Activated T-cell treated with anti-CD3 and anti-CD28 coated beads, Interleukin-2, amount 50 U/mL, for 24 hours (primary cell): ENCODE results near the gene CCR9.
A peak's percentile ranks its signal among the peaks of the same experiment; 100 is the strongest.

Source experiments
- DNase-seq: peaks from one replicate; pipeline ENCODE4 v3.0.0-alpha.2; 2020
- H3K27ac Mint-ChIP-seq: 2 replicates; pipeline ENCODE4 v1.8.0; 2020; ENCODE audit warnings: mild to moderate bottlenecking, mixed read lengths
- H3K27me3 Mint-ChIP-seq: 2 replicates; pipeline ENCODE4 v1.8.0; 2020; ENCODE audit warnings: mixed read lengths
- H3K36me3 Mint-ChIP-seq: 2 replicates; pipeline ENCODE4 v1.8.0; 2020; ENCODE audit warnings: low read depth, mixed read lengths
- H3K4me1 Mint-ChIP-seq: 2 replicates; pipeline ENCODE4 v1.8.0; 2020; ENCODE audit warnings: low read depth, mixed read lengths
- H3K4me3 Mint-ChIP-seq: 2 replicates; pipeline ENCODE4 v1.8.0; 2020; ENCODE audit warnings: mild to moderate bottlenecking, moderate library complexity, mixed read lengths
- H3K9me3 Mint-ChIP-seq: 2 replicates; pipeline ENCODE4 v1.8.0; 2020; ENCODE audit warnings: mixed read lengths

The CCR9 gene

DNA sequence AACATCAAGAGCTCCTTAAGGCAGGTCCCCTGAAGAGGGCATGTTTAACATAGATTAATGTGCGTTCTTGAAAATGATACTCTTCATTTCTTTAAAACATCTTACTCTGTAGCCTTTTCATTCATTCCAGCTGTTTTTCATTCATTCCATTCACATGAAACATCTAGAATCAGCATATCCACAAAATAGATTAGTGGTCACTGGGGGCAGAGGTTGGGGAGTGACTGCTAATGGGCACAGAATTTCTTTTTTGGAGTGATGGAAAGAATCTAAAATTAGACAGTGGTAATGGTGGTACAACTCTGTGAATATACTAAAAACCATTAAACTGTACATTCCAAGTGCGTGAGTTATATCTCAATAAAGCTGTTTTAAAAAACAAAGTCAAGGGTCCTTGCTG is 41.5 kb downstream of the CCR9 start:
- Mint-ChIP-seq H3K36me3 (peaks cover 91% of the 10 kb centered on the region), H3K4me1 (peaks cover 1% of the 10 kb centered on the region), H3K9me3 (no peaks in the 10 kb centered on the region), H3K4me3 (no peak overlapping the region), H3K27me3 (no peaks in the 10 kb centered on the region), H3K27ac (no peak overlapping the region)
- no peak for DNase-seq

- H3K36me3 Mint-ChIP-seq, result peaks cover 91% of the 10 kb centered on the region
- no peak overlapping the region for H3K27ac Mint-ChIP-seq
- no peaks in the 10 kb centered on the region for H3K27me3 Mint-ChIP-seq
- H3K4me1 Mint-ChIP-seq, result no peaks in the 10 kb centered on the region
- no peak overlapping the region for H3K4me3 Mint-ChIP-seq
- H3K9me3 Mint-ChIP-seq, result no peaks in the 10 kb centered on the region
- DNase-seq, result peak; percentile 82
Measured at GRCh38 chr3:45929042-45929679, 42.8 kb downstream of the CCR9 start.

DNA sequence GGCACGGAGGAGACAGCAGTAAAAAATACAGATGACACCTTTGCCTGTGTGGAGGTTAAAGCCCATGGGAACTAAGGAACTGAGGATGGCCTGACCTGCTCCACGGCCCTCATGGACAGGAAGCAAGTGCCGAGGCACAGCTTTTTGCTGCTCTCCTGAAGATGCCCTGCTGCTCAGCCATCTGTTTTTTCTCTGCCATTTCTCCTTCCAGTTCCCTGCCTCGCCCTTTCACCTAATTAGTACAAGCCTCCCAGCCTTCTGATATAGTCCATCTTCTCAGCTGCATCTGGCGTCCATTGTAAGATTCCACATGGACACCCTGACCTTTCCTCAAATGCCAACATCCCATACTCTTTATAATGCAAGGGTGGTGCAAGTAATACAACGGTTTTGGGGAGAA is 45.2 kb downstream of the CCR9 start:
- DNase-seq, result no peak

DNA sequence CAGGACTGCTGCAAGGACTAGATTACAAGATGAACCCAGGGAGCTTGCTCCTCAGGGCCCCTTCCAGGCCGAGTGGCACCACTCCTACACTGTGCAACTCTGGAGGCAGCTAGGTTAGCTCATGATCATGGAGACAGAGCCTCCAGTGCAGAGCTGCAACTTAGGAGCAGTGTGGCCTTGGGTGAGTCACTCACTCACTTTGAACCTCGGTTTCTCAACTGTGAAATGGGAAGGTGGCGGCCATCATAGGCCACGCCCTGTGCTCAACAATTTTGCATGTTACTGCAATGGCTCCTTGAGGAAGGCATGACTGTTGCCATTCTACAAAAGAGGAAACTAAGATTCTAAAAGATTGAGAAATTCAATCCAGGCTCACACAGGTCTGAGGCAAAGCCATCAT is 45.8 kb downstream of the CCR9 start:
- no peaks in the 10 kb centered on the region for H3K27me3 Mint-ChIP-seq

More for the DNA sequence above, 45.2 kb downstream of the CCR9 start:
- H3K36me3 Mint-ChIP-seq, result peaks cover 99% of the 10 kb centered on the region
- no peaks in the 10 kb centered on the region for H3K9me3 Mint-ChIP-seq
- H3K4me1 Mint-ChIP-seq, result no peaks in the 10 kb centered on the region
- no peak overlapping the region for H3K4me3 Mint-ChIP-seq
- H3K27ac Mint-ChIP-seq, result no peak overlapping the region
- H3K27me3 Mint-ChIP-seq, result no peaks in the 10 kb centered on the region

GRCh38 chr3:45933591-45933990 is 47.2 kb downstream of the CCR9 start:
- H3K27ac Mint-ChIP-seq, result no peak overlapping the region
- no peaks in the 10 kb centered on the region for H3K9me3 Mint-ChIP-seq
- H3K27me3 Mint-ChIP-seq, result no peaks in the 10 kb centered on the region
- peaks cover 94% of the 10 kb centered on the region for H3K36me3 Mint-ChIP-seq
- H3K4me3 Mint-ChIP-seq, result no peak overlapping the region
- no peaks in the 10 kb centered on the region for H3K4me1 Mint-ChIP-seq
- DNase-seq, result no peak

More for the DNA sequence above, 45.8 kb downstream of the CCR9 start:
- DNase-seq, result no peak
- Mint-ChIP-seq H3K9me3 (no peaks in the 10 kb centered on the region), H3K4me3 (no peak overlapping the region), H3K27ac (no peak overlapping the region), H3K36me3 (peaks cover 98% of the 10 kb centered on the region), H3K4me1 (no peaks in the 10 kb centered on the region)

- Mint-ChIP-seq H3K27me3 (peaks cover 8% of the 10 kb centered on the region), H3K27ac (no peak overlapping the region), H3K9me3 (no peaks in the 10 kb centered on the region), H3K36me3 (peaks cover 78% of the 10 kb centered on the region), H3K4me1 (peaks cover 13% of the 10 kb centered on the region), H3K4me3 (no peak overlapping the region)
- no peak for DNase-seq
Measured at GRCh38 chr3:45936261-45936660, 49.9 kb downstream of the CCR9 start.

DNA sequence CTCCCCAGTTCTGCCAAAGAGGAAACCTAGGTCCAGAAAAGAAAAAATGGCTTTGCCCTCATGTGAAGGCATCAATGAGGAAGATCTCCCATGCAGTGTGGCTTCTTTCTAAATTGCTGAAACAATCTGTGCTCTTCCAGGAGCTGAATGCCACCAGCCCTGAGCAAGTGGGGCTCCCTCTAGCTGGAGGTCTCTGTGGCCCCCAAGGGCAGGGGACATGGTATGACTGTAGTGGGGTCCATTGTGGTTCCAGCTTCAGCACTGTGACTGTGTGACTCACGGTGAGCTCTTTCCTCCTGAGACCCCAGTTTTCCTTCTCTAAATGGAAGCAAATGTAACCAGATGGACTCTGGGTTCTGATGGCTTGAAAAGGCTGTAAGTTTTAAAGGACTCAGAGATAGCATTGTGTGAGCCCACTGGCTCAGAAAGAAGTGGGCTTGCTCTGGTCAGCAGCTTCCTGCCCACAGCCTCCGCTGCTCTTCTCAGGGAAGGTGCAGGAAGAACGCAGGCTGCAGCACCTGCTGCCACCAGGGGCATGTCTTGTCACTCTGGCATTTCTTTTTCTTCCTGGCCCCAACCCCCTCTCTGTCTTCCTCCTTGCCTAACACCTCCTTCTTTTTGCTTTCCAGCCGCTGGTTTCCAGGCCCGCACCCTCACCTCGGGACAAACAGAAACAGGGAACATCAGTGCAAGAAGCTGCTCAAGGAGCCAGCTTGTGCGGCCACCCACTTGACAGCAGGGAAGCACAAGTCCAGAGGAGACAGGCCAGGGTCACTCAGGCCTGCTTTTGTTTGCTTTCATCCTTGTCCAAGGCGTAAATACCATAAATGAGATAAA is 51.1 kb downstream of the CCR9 start:
- Mint-ChIP-seq H3K4me3 (no peak overlapping the region), H3K27ac (no peak overlapping the region), H3K4me1 (peaks cover 21% of the 10 kb centered on the region), H3K36me3 (peaks cover 69% of the 10 kb centered on the region), H3K9me3 (no peaks in the 10 kb centered on the region), H3K27me3 (peaks cover 8% of the 10 kb centered on the region)
- DNase-seq, result no peak

GRCh38 chr3:45938043-45938435 is 51.7 kb downstream of the CCR9 start:
- Mint-ChIP-seq H3K4me1 (peaks cover 27% of the 10 kb centered on the region), H3K27ac (no peak overlapping the region), H3K27me3 (peaks cover 8% of the 10 kb centered on the region), H3K4me3 (no peak overlapping the region), H3K9me3 (no peaks in the 10 kb centered on the region), H3K36me3 (peaks cover 63% of the 10 kb centered on the region)
- DNase-seq, result no peak

DNA sequence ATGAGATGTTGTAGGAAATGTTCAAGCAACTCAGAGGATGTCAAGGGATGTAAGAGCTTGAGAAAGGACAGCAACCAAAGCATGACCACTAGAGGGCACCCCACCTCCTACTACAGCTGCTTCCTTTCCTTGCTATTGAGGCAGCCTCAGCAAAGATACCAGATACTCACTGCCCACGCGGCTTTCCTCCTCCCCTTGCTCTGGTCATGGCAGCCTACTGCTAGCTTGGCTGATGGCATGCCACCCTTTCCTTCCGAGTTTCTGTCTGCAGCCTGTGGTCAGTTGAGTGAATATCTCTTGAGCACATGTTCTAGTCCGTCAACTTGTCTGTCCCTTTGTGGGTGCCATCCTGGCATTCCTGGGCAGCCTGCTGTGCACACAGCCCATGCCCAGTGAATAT is 52.5 kb downstream of the CCR9 start:
- Mint-ChIP-seq H3K27ac (peak overlapping the region; percentile 7), H3K4me3 (no peak overlapping the region), H3K36me3 (peaks cover 55% of the 10 kb centered on the region), H3K9me3 (no peaks in the 10 kb centered on the region), H3K4me1 (peaks cover 35% of the 10 kb centered on the region), H3K27me3 (peaks cover 8% of the 10 kb centered on the region)
- DNase-seq, result peak; percentile 85

- peaks cover 8% of the 10 kb centered on the region for H3K27me3 Mint-ChIP-seq
- H3K9me3 Mint-ChIP-seq, result no peaks in the 10 kb centered on the region
- H3K4me1 Mint-ChIP-seq, result peaks cover 37% of the 10 kb centered on the region
- H3K4me3 Mint-ChIP-seq, result no peak overlapping the region
- H3K27ac Mint-ChIP-seq, result peak overlapping the region; percentile 7
- peak; percentile 32 for DNase-seq
- H3K36me3 Mint-ChIP-seq, result peaks cover 50% of the 10 kb centered on the region
Measured at GRCh38 chr3:45939341-45939771, 53.0 kb downstream of the CCR9 start.

DNA sequence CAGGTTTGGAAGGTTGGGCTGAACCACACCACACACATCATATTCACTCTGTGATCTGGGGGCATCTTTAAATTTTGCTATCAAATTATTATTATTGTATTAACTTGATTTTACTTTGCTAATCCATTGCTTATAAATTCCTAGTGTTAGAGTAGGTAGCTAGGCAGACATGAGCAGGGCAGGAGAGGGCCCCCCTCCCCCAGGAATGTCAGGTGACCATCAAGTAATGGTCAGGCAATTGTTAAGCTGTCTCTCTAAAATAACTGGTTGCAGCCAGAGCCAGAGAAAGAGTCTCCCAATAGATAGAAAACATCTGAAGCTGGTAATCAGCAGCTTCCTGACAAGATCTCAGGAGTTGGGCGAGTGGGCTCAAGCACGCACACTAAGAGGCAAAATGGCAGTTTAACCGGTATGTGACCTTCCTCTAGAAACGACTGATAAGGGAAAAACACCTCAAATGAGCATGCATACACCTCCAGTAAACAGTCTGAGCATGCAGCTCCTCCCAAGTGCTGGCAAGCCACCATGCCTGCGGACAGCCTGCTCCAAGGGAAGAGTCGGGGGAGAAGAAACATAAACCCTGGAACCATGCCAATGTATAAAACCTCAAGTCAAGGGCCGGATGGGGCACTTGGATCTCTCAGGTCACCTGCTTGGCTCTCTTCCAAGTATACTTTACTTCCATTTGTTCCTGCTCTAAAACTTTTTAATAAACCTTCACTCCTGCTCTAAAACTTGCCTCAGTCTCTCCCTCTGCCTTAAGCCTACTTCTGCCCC is 53.8 kb downstream of the CCR9 start:
- Mint-ChIP-seq H3K36me3 (peaks cover 49% of the 10 kb centered on the region), H3K9me3 (no peaks in the 10 kb centered on the region), H3K4me3 (no peak overlapping the region), H3K4me1 (peaks cover 46% of the 10 kb centered on the region), H3K27ac (no peak overlapping the region), H3K27me3 (peaks cover 13% of the 10 kb centered on the region)
- DNase-seq, result peak; percentile 28

DNA sequence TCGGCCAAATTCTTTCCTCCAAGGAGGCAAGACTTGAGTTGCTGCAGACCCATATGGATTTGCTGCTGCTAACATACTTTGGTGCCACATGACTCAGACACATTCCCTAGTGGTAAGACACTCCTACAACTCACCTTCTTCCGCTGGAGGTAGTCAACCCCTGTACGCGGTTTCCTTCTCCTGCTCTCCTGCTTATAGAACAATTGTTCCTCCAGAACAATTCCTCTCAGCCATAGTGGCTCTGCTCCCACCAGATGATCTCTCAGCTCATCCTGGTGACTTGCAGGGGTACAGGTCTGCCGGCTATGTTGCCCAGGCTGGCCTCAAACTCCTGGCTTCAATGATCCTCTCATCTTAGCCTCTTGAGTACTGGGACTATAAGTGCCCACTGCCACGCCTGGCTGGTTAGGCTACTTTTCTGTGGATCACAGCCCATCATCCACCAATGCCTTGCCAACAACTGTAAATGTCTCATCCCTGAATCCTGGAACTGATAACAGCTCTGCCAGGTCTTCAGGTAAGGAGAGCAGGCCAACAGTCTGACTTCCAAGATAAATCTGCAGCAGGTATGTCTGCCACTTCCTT is 54.5 kb downstream of the CCR9 start:
- H3K4me3 Mint-ChIP-seq, result no peak overlapping the region
- no peak for DNase-seq
- H3K27me3 Mint-ChIP-seq, result peaks cover 16% of the 10 kb centered on the region
- H3K4me1 Mint-ChIP-seq, result peaks cover 53% of the 10 kb centered on the region
- H3K27ac Mint-ChIP-seq, result no peak overlapping the region
- no peaks in the 10 kb centered on the region for H3K9me3 Mint-ChIP-seq
- H3K36me3 Mint-ChIP-seq, result peaks cover 49% of the 10 kb centered on the region

DNA sequence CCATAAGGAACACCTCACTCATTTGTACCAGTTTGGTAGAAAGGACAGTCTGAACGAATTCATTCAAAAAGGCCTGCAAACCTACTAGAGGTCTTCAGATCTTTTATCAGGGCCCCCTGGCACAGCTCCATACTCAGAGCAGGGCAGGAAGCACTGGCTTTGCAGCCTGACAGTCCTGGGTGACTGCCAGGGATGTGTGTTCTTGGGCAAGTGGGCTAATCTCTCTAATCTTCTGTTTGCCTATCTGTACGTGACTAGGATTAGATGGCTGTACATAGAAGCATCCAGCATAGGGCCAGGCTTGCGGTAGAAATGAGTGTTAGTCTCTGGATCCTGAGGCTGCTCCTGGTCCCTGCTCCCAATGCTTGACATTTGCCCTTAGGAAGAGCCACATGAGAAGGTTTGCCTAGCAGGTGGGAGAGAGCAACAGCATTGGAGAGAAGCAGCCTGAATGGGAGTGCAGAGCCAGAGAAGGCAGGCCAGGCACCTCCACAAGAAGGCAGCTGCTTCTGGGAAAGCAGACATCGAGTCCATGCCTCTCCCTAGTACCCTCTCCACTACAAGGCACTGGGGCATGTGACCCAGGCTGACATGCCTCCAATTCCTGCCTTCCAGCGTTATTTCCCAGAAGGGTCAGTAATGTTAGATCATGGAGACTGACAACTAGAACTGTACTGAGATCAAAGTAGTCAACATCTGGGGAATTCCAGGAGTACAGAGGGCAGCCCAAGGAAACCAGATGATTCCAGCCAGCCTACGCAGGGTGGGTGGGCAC is 55.9 kb downstream of the CCR9 start:
- Mint-ChIP-seq H3K36me3 (peaks cover 51% of the 10 kb centered on the region), H3K4me1 (peaks cover 66% of the 10 kb centered on the region), H3K9me3 (no peaks in the 10 kb centered on the region), H3K27me3 (peaks cover 16% of the 10 kb centered on the region), H3K4me3 (no peak overlapping the region), H3K27ac (peak overlapping the region; percentile 44)
- DNase-seq, result peak; percentile 42
